Forelimb muscle (tissue), 1 donor: Measurements from ENCODE around the gene FRMD4A. TPM values are rescaled to one million over a fixed set of nuclear protein-coding genes. Genes with fewer than 3 reads are reported as not detected.

Experiments used
- DNase-seq: peaks from one replicate; pipeline ENCODE4 v3.0.0-alpha.2; 2013; ENCODE audit warnings: low read depth
- polyA plus RNA-seq: library from polyadenylated mRNA; unstranded; fragments of 120-200 nt; gene quantifications from one replicate; pipeline ENCODE4 v1.2.1, GENCODE V29; 2013; ENCODE audit not compliant: insufficient read length

The FRMD4A gene
- polyA plus RNA-seq, 1 donor, result 36.3 TPM

- no peak for DNase-seq
Measured at GRCh38 chr10:13624630-13625029, 706.1 kb downstream of the FRMD4A start.

GRCh38 chr10:13621931-13622330, 708.8 kb downstream of the FRMD4A start:
- no peak for DNase-seq

GRCh38 chr10:13617116-13617515, 713.6 kb downstream of the FRMD4A start:
- no peak for DNase-seq

- no peak for DNase-seq
Measured at GRCh38 chr10:13615650-13616300, 714.9 kb downstream of the FRMD4A start.

- no peak for DNase-seq
Measured at GRCh38 chr10:13614530-13615332, 716.0 kb downstream of the FRMD4A start.

- peak; percentile 57 for DNase-seq
Measured at GRCh38 chr10:13613519-13613918, 717.2 kb downstream of the FRMD4A start.

GRCh38 chr10:13612654-13613373, 717.9 kb downstream of the FRMD4A start:
- DNase-seq, result no peak

- no peak for DNase-seq
Measured at GRCh38 chr10:13608246-13608853, 722.4 kb downstream of the FRMD4A start.

- DNase-seq, result no peak
Measured at GRCh38 chr10:13604357-13605040, 726.2 kb downstream of the FRMD4A start.

- no peak for DNase-seq
Measured at GRCh38 chr10:13597909-13598308, 732.8 kb downstream of the FRMD4A start.

GRCh38 chr10:13594641-13595040, 736.1 kb downstream of the FRMD4A start:
- no peak for DNase-seq
